LNCAP (cell line): Measurements from ENCODE around the gene VEGFA.

Experiments
- CTCF ChIP-seq: fragments of 450-650 bp; IDR thresholded peaks from 2 replicates; pipeline ENCODE4 v1.5.1; 2017; ENCODE audit warnings: mild to moderate bottlenecking

The VEGFA gene

GRCh38 chr6:43789447-43789846 is 19.4 kb downstream of the VEGFA start:
- TF ChIP-seq CTCF = no peak

- no peak for TF ChIP-seq CTCF
These were observed 20.0 kb downstream of the VEGFA start for GRCh38 chr6:43790031-43790430.

- no peak for TF ChIP-seq CTCF
These were observed 21.9 kb downstream of the VEGFA start for GRCh38 chr6:43791745-43792422.

GRCh38 chr6:43793154-43793874 is 23.3 kb downstream of the VEGFA start:
- TF ChIP-seq CTCF = no peak

- TF ChIP-seq CTCF = no peak
These were observed 23.8 kb downstream of the VEGFA start for GRCh38 chr6:43793875-43794242.

GRCh38 chr6:43795421-43795820 is 25.4 kb downstream of the VEGFA start:
- TF ChIP-seq CTCF = no peak

- TF ChIP-seq CTCF = no peak
These were observed 26.2 kb downstream of the VEGFA start for GRCh38 chr6:43796168-43796567.
